Liver (tissue), 9 donors: ENCODE measurements around the gene TBC1D8B. TPM values are rescaled to one million over a fixed set of nuclear protein-coding genes. Genes with fewer than 3 reads are reported as not detected.

Experiments
- DNase-seq: peaks from one replicate; pipeline ENCODE4 v3.0.0-alpha.2; 2017; ENCODE audit warnings: low spot score
- H3K27ac ChIP-seq, 2 donors: one replicate each; pipeline ENCODE4 v1.7.0; 2013; ENCODE audit warnings: inconsistent platforms in 2 of 2, low read length in 2 of 2, control low read depth in 1 of 2, low read depth in 1 of 2, mild to moderate bottlenecking in 1 of 2
- H3K27me3 ChIP-seq, 4 donors: one replicate each; pipeline versions ENCODE4 v1.6.1 to v1.7.0; 2013; ENCODE audit warnings: low read length in 3 of 4, inconsistent platforms in 1 of 4, mild to moderate bottlenecking in 1 of 4, moderate library complexity in 1 of 4; ENCODE audit not compliant: control insufficient read depth in 4 of 4, insufficient read depth in 4 of 4
- H3K36me3 ChIP-seq, 4 donors: one replicate each; pipeline versions ENCODE4 v1.6.1 to v1.7.0; 2013; ENCODE audit warnings: low read length in 3 of 4, mild to moderate bottlenecking in 3 of 4, low read depth in 1 of 4, moderate library complexity in 1 of 4; ENCODE audit not compliant: control insufficient read depth in 4 of 4, insufficient read depth in 3 of 4
- H3K4me1 ChIP-seq, 4 donors: one replicate each; pipeline versions ENCODE4 v1.6.1 to v1.7.0; 2013; ENCODE audit warnings: low read length in 3 of 4, mild to moderate bottlenecking in 3 of 4, moderate library complexity in 1 of 4; ENCODE audit not compliant: control insufficient read depth in 4 of 4, insufficient read depth in 4 of 4
- H3K4me3 ChIP-seq, 3 donors: one replicate each; pipeline versions ENCODE4 v1.6.1 to v1.7.0; 2013; ENCODE audit warnings: low read length in 3 of 3, control low read depth in 1 of 3, low read depth in 1 of 3, mild to moderate bottlenecking in 1 of 3
- H3K9ac ChIP-seq, 2 donors: one replicate each; pipeline ENCODE4 v1.7.0; 2013; ENCODE audit warnings: low read length in 2 of 2, mild to moderate bottlenecking in 2 of 2, moderate library complexity in 2 of 2, control low read depth in 1 of 2, low read depth in 1 of 2
- H3K9me3 ChIP-seq, 4 donors: one replicate each; pipeline versions ENCODE4 v1.6.1 to v1.7.0; 2013; ENCODE audit warnings: low read length in 3 of 4; ENCODE audit not compliant: control insufficient read depth in 4 of 4
- ATF3 ChIP-seq: IDR thresholded peaks from 2 replicates; pipeline ENCODE4 v1.6.1; 2016; ENCODE audit warnings: antibody characterized with exemption
- CTCF ChIP-seq: fragments of 150-350 bp; IDR thresholded peaks from 2 replicates; pipeline ENCODE4 v1.5.1; 2017; ENCODE audit warnings: improper control_type of control experiment, low read depth, low read length; ENCODE audit not compliant: missing input control
- EGR1 ChIP-seq, 2 donors: IDR thresholded peaks; 2 replicates each; pipeline ENCODE4 v1.6.1; 2016 to 2018; ENCODE audit warnings: antibody characterized with exemption in 2 of 2, low read depth in 2 of 2
- FOXA1 ChIP-seq: IDR thresholded peaks from 2 replicates; pipeline ENCODE4 v1.6.1; 2016; ENCODE audit warnings: antibody characterized with exemption
- GABPA ChIP-seq, 2 donors: IDR thresholded peaks in 1 of 2; conservative IDR thresholded peaks in 1 of 2; 2 replicates each; pipeline ENCODE4 v1.6.1; 2016; ENCODE audit warnings: antibody characterized with exemption in 2 of 2, mild to moderate bottlenecking in 1 of 2, moderate library complexity in 1 of 2
- HNF4A ChIP-seq, 2 donors: conservative IDR thresholded peaks; 2 replicates each; pipeline ENCODE4 v1.6.1; 2016; ENCODE audit warnings: antibody characterized with exemption in 2 of 2, mild to moderate bottlenecking in 2 of 2
- HNF4G ChIP-seq: IDR thresholded peaks from 2 replicates; pipeline ENCODE4 v1.6.1; 2016; ENCODE audit warnings: antibody characterized with exemption
- JUND ChIP-seq, 2 donors: IDR thresholded peaks; 2 replicates each; pipeline ENCODE4 v1.6.1; 2016; ENCODE audit warnings: antibody characterized with exemption in 2 of 2
- RAD21 ChIP-seq, 2 donors: IDR thresholded peaks; 2 replicates each; pipeline ENCODE4 v1.6.1; 2016; ENCODE audit warnings: antibody characterized with exemption in 2 of 2, mild to moderate bottlenecking in 2 of 2
- REST ChIP-seq: IDR thresholded peaks from 2 replicates; pipeline ENCODE4 v1.6.1; 2016; ENCODE audit warnings: antibody characterized with exemption, mild to moderate bottlenecking
- SP1 ChIP-seq: IDR thresholded peaks from 2 replicates; pipeline ENCODE4 v1.6.1; 2018; ENCODE audit warnings: antibody characterized with exemption, mild to moderate bottlenecking
- TAF1 ChIP-seq: conservative IDR thresholded peaks from 2 replicates; pipeline ENCODE4 v1.6.1; 2016; ENCODE audit warnings: antibody characterized with exemption, mild to moderate bottlenecking
- YY1 ChIP-seq: IDR thresholded peaks from 2 replicates; pipeline ENCODE4 v1.6.1; 2016; ENCODE audit warnings: antibody characterized with exemption, mild to moderate bottlenecking
- WGBS: extraction: QIAGEN DNeasy Blood & Tissue Kit; methylation state at CpG from one replicate; pipeline ENCODE4 v1.1.7; 2013; 5-methylcytosine and 5-hydroxymethylcytosine counted together
- polyA plus RNA-seq, 2 donors: library from polyadenylated mRNA; stranded (reverse) in 1 of 2; unstranded in 1 of 2; fragments of 200-250 nt in 1 of 2; fragments of >200 nt in 1 of 2; fragmentation: Nextera tagmentation in 1 of 2; extraction: Ambion mirVana in 1 of 2; gene quantifications; one replicate each; pipeline versions ENCODE4 v1.2.1 to v1.2.3, GENCODE V29; 2013 to 2015
- total RNA-seq, 2 donors: library from RNA; depleted of rRNA; stranded (reverse); fragments of >200 nt; gene quantifications; one replicate each; pipeline ENCODE4 v1.2.3, GENCODE V29; 2014
- TF ChIP-seq, protein P1 (sequence below): IDR thresholded peaks from 2 replicates; pipeline ENCODE4 v1.6.1; 2016; ENCODE audit warnings: antibody characterized with exemption
- TF ChIP-seq, protein P2 (sequence below): IDR thresholded peaks from 2 replicates; pipeline ENCODE4 v1.6.1; 2016; ENCODE audit warnings: antibody characterized with exemption
- donor health status: healthy.
- donor health status: healthy.
- donor health status: healthy.
- donor health status: healthy.
- donor health status: healthy.

TBC1D8B gene
- total and polyA plus RNA-seq, 4 donors: 3.7 to 12.1 (median 4.7) TPM

DNA sequence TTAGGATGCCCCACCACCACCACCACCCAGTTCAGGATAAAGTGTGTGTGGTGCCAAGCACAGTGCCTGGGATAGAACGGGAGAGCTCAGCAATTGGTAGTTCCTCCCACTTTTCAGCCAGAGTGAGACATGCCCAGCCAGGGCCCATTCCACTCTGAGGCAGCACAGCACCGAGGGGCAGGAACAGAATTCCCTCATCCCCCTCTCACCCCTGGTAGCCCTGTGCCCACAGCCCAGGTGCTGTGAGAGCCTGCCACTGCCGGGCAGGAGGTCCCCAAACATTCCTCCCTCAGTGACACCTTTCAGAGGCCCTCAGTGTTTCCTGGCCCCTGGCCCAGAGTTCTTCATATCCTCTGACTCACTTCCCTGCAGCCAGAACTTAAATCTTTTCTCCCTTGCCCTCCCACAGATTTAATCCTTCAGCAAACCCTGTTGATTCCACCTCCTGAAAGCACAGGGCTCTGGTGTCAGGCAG, 92.5 kb downstream of the TBC1D8B start:
- H3K4me3 ChIP-seq: no peak overlapping the region
- H3K36me3 ChIP-seq: no peaks in the 10 kb centered on the region
- no peak for TF ChIP-seq SP1
- no peak for TF ChIP-seq CTCF
- TF ChIP-seq GABPA (IDR thresholded peaks at IDR 0.05 in 1 of 2, conservative IDR thresholded peaks at IDR 0.05 in 1 of 2): no peak
- no peak for TF ChIP-seq REST
- TF ChIP-seq HNF4G: no peak
- TF ChIP-seq FOXA1: no peak
- TF ChIP-seq ATF3: no peak
- H3K27ac ChIP-seq: no peak overlapping the region
- H3K27me3 ChIP-seq: peaks cover 0 to 3% (median 0%) of the 10 kb centered on the region in 4 donors
- H3K9ac ChIP-seq: no peak overlapping the region
- 54% methylated on average over 3 of the region's 3 CpGs for WGBS
- no peaks in the 10 kb centered on the region for H3K9me3 ChIP-seq
- peaks cover 0 to 13% (median 10%) of the 10 kb centered on the region in 4 donors for H3K4me1 ChIP-seq
- DNase-seq: no peak

- Histone ChIP-seq H3K27me3 (peaks cover 0 to 3% (median 0%) of the 10 kb centered on the region in 4 donors), H3K9ac (no peak overlapping the region), H3K4me3 (no peak overlapping the region), H3K4me1 (peaks cover 0 to 33% (median 26%) of the 10 kb centered on the region in 4 donors), H3K9me3 (no peaks in the 10 kb centered on the region), H3K27ac (no peak overlapping the region), H3K36me3 (no peaks in the 10 kb centered on the region)
- 88% methylated on average over 6 of the region's 6 CpGs for WGBS
- TF ChIP-seq HNF4A (conservative IDR thresholded peaks at IDR 0.05) (no peak), TAF1 (no peak), YY1 (no peak), SP1 (no peak), JUND (IDR thresholded peaks at IDR 0.05) (no peak), EGR1 (IDR thresholded peaks at IDR 0.05; ENCODE audit: low read depth in 2 of 2) (no peak), RAD21 (IDR thresholded peaks at IDR 0.05) (no peak)
- TF ChIP-seq, protein P1, sequence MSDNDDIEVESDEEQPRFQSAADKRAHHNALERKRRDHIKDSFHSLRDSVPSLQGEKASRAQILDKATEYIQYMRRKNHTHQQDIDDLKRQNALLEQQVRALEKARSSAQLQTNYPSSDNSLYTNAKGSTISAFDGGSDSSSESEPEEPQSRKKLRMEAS: no peak
- TF ChIP-seq, protein P2, sequence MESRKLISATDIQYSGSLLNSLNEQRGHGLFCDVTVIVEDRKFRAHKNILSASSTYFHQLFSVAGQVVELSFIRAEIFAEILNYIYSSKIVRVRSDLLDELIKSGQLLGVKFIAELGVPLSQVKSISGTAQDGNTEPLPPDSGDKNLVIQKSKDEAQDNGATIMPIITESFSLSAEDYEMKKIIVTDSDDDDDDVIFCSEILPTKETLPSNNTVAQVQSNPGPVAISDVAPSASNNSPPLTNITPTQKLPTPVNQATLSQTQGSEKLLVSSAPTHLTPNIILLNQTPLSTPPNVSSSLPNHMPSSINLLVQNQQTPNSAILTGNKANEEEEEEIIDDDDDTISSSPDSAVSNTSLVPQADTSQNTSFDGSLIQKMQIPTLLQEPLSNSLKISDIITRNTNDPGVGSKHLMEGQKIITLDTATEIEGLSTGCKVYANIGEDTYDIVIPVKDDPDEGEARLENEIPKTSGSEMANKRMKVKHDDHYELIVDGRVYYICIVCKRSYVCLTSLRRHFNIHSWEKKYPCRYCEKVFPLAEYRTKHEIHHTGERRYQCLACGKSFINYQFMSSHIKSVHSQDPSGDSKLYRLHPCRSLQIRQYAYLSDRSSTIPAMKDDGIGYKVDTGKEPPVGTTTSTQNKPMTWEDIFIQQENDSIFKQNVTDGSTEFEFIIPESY: no peak
- DNase-seq: no peak
Observed at GRCh38 chrX:106897259-106897658, 94.8 kb downstream of the TBC1D8B start.
